SJSA1 (cell line): Measurements from ENCODE around the gene SLC9C2. TPM values are rescaled to one million over a fixed set of nuclear protein-coding genes. Genes with fewer than 3 reads are reported as not detected.
"Not testable (repeated sequence)": the region's sequence is repeated elsewhere in the genome, so short reads cannot be mapped to it uniquely, and the experiment has no call there.

Experiments
- DNase-seq, 2 experiments: peaks; one replicate each; pipeline ENCODE4 v3.0.0-alpha.2; 2015 to 2020; ENCODE audit warnings: low spot score in 2 of 2, low read depth in 1 of 2
- H3K27ac ChIP-seq: fragments of 250-450 bp; sonication (Bioruptor Pico); 2 replicates; pipeline ENCODE4 v1.5.1; 2020; ENCODE audit warnings: mild to moderate bottlenecking, moderate library complexity
- H3K27me3 ChIP-seq: fragments of 250-450 bp; sonication (Bioruptor Pico); replicated peaks from 2 replicates; pipeline ENCODE4 v1.5.1; 2020; ENCODE audit warnings: mild to moderate bottlenecking, moderate library complexity
- H3K36me3 ChIP-seq: fragments of 250-450 bp; sonication (Bioruptor Pico); 2 replicates; pipeline ENCODE4 v1.5.1; 2020; ENCODE audit warnings: mild to moderate bottlenecking
- H3K4me1 ChIP-seq: fragments of 250-450 bp; sonication (Bioruptor Pico); replicated peaks from 2 replicates; pipeline ENCODE4 v1.6.1; 2021; ENCODE audit warnings: mild to moderate bottlenecking
- H3K4me3 ChIP-seq: fragments of 250-450 bp; sonication (Bioruptor Pico); 2 replicates; pipeline ENCODE4 v1.5.1; 2020; ENCODE audit warnings: mild to moderate bottlenecking
- H3K9me3 ChIP-seq: fragments of 250-450 bp; sonication (Bioruptor Pico); replicated peaks from 2 replicates; pipeline ENCODE4 v1.5.1; 2020; ENCODE audit warnings: mild to moderate bottlenecking
- total RNA-seq: library from RNA; depleted of rRNA; stranded (reverse); fragments of >200 nt; shearing (Covaris generic); gene quantifications from 2 replicates; pipeline ENCODE4 v1.2.3, GENCODE V29; 2014

The SLC9C2 gene
- total RNA-seq, 1 experiment from 2014 or later: not detected

GRCh38 chr1:173613086-173613485 lies 10.2 kb upstream of the SLC9C2 start:
- H3K27ac ChIP-seq, H3K27me3 ChIP-seq, H3K4me3 ChIP-seq, H3K36me3 ChIP-seq, DNase-seq, H3K4me1 ChIP-seq, H3K9me3 ChIP-seq: not testable (repeated sequence)

- DNase-seq: no peak
- H3K27ac ChIP-seq: no peak overlapping the region
- no peak overlapping the region for H3K4me3 ChIP-seq
- no peaks in the 10 kb centered on the region for H3K9me3 ChIP-seq
- H3K4me1 ChIP-seq: no peaks in the 10 kb centered on the region
- no peaks in the 10 kb centered on the region for H3K27me3 ChIP-seq
- H3K36me3 ChIP-seq: no peaks in the 10 kb centered on the region
Measured at GRCh38 chr1:173608503-173609216, 5.8 kb upstream of the SLC9C2 start.

GRCh38 chr1:173601588-173601987 lies 1.3 kb downstream of the SLC9C2 start:
- no peaks in the 10 kb centered on the region for H3K4me1 ChIP-seq
- 0 out of 2 replicates have a peak, but pooled peaks cover 5% of the 10 kb centered on the region for H3K27me3 ChIP-seq
- no peaks in the 10 kb centered on the region for H3K9me3 ChIP-seq
- no peak for DNase-seq
- H3K4me3 ChIP-seq: no peak overlapping the region
- H3K27ac ChIP-seq: no peak overlapping the region
- no peaks in the 10 kb centered on the region for H3K36me3 ChIP-seq

GRCh38 chr1:173596097-173596825 lies 6.6 kb downstream of the SLC9C2 start:
- H3K4me1 ChIP-seq: no peaks in the 10 kb centered on the region
- H3K27ac ChIP-seq: no peak overlapping the region
- no peaks in the 10 kb centered on the region for H3K9me3 ChIP-seq
- H3K4me3 ChIP-seq: no peak overlapping the region
- 0 out of 2 replicates have a peak, but pooled peaks cover 5% of the 10 kb centered on the region for H3K27me3 ChIP-seq
- H3K36me3 ChIP-seq: no peaks in the 10 kb centered on the region
- DNase-seq: no peak

- not testable (repeated sequence) for H3K36me3 ChIP-seq, H3K27ac ChIP-seq, H3K9me3 ChIP-seq, H3K4me1 ChIP-seq, H3K4me3 ChIP-seq, DNase-seq, H3K27me3 ChIP-seq
Measured at GRCh38 chr1:173591138-173591537, 11.7 kb downstream of the SLC9C2 start.

- Histone ChIP-seq H3K27me3 (no peaks in the 10 kb centered on the region), H3K4me1 (no peaks in the 10 kb centered on the region), H3K9me3 (no peaks in the 10 kb centered on the region), H3K36me3 (no peaks in the 10 kb centered on the region), H3K4me3 (no peak overlapping the region), H3K27ac (no peak overlapping the region)
- DNase-seq: no peak
Measured at GRCh38 chr1:173590557-173590956, 12.3 kb downstream of the SLC9C2 start.

GRCh38 chr1:173581383-173582079 lies 21.3 kb downstream of the SLC9C2 start:
- DNase-seq: no peak

GRCh38 chr1:173580658-173581057 lies 22.2 kb downstream of the SLC9C2 start:
- Histone ChIP-seq H3K27me3 (no peaks in the 10 kb centered on the region), H3K4me3 (no peak overlapping the region), H3K9me3 (no peaks in the 10 kb centered on the region), H3K27ac (no peak overlapping the region), H3K36me3 (no peaks in the 10 kb centered on the region), H3K4me1 (no peaks in the 10 kb centered on the region)
- DNase-seq: no peak

More at GRCh38 chr1:173581383-173582079, 21.3 kb downstream of the SLC9C2 start:
- Histone ChIP-seq H3K27ac (no peak overlapping the region), H3K4me1 (no peaks in the 10 kb centered on the region), H3K27me3 (no peaks in the 10 kb centered on the region), H3K36me3 (no peaks in the 10 kb centered on the region), H3K4me3 (no peak overlapping the region), H3K9me3 (no peaks in the 10 kb centered on the region)

- no peaks in the 10 kb centered on the region for H3K4me1 ChIP-seq
- no peak overlapping the region for H3K27ac ChIP-seq
- no peaks in the 10 kb centered on the region for H3K9me3 ChIP-seq
- H3K4me3 ChIP-seq: no peak overlapping the region
- no peaks in the 10 kb centered on the region for H3K36me3 ChIP-seq
- no peak for DNase-seq
- no peaks in the 10 kb centered on the region for H3K27me3 ChIP-seq
Measured at GRCh38 chr1:173580071-173580470, 22.8 kb downstream of the SLC9C2 start.

GRCh38 chr1:173573596-173573995 lies 29.3 kb downstream of the SLC9C2 start:
- H3K27me3 ChIP-seq: no peaks in the 10 kb centered on the region
- no peak for DNase-seq
- no peaks in the 10 kb centered on the region for H3K9me3 ChIP-seq
- H3K4me1 ChIP-seq: no peaks in the 10 kb centered on the region
- H3K27ac ChIP-seq: no peak overlapping the region
- no peaks in the 10 kb centered on the region for H3K36me3 ChIP-seq
- H3K4me3 ChIP-seq: no peak overlapping the region

GRCh38 chr1:173572201-173572873 lies 30.5 kb downstream of the SLC9C2 start:
- Histone ChIP-seq H3K27ac (no peak overlapping the region), H3K4me1 (no peaks in the 10 kb centered on the region), H3K9me3 (no peaks in the 10 kb centered on the region), H3K36me3 (no peaks in the 10 kb centered on the region), H3K27me3 (no peaks in the 10 kb centered on the region), H3K4me3 (no peak overlapping the region)
- DNase-seq: no peak

GRCh38 chr1:173570370-173571007 lies 32.4 kb downstream of the SLC9C2 start:
- Histone ChIP-seq H3K27me3 (no peaks in the 10 kb centered on the region), H3K36me3 (no peaks in the 10 kb centered on the region), H3K9me3 (no peaks in the 10 kb centered on the region), H3K27ac (no peak overlapping the region), H3K4me3 (no peak overlapping the region), H3K4me1 (no peaks in the 10 kb centered on the region)
- no peak for DNase-seq

GRCh38 chr1:173568483-173568882 lies 34.4 kb downstream of the SLC9C2 start:
- no peak overlapping the region for H3K27ac ChIP-seq
- no peak overlapping the region for H3K4me3 ChIP-seq
- no peaks in the 10 kb centered on the region for H3K4me1 ChIP-seq
- no peak for DNase-seq
- H3K27me3 ChIP-seq: no peaks in the 10 kb centered on the region
- no peaks in the 10 kb centered on the region for H3K36me3 ChIP-seq
- no peaks in the 10 kb centered on the region for H3K9me3 ChIP-seq
